Common myeloid progenitor, CD34-positive (primary cell): ENCODE data around the gene PHACTR1.

Experiments used
- CTCF ChIA-PET: fragments of 350-600 bp; sonication (Branson Sonifier 250); formaldehyde crosslinking; loops from one replicate; lab custom pipeline; 2021; ENCODE audit warnings: antibody characterized with exemption; lab: Charles Lee
- POLR2A ChIA-PET: fragments of 350-600 bp; sonication (Branson Sonifier 250); formaldehyde crosslinking; loops from one replicate; lab custom pipeline; 2021; ENCODE audit warnings: antibody characterized with exemption; lab: Charles Lee
- DNase-seq, 3 donors: peaks; one replicate each; pipeline versions ENCODE4 v3.0.0 to v3.0.0-alpha.2; 2013
- H3K27ac ChIP-seq, 2 experiments: 1 replicate in 1 of 2; 2 replicates in 1 of 2; pipeline ENCODE4 v1.7.0; 2013; ENCODE audit warnings: inconsistent platforms in 2 of 2, low read length in 2 of 2, mild to moderate bottlenecking in 2 of 2, low read depth in 1 of 2, moderate library complexity in 1 of 2; ENCODE audit not compliant: severe bottlenecking in 2 of 2, insufficient read depth in 1 of 2, poor library complexity in 1 of 2
- H3K27me3 ChIP-seq, 5 experiments: replicated peaks in 2 of 5; 1 replicate in 3 of 5; 2 replicates in 2 of 5; pipeline versions ENCODE4 v1.6.1 to v1.7.0; 2013; ENCODE audit warnings: low read length in 4 of 5, mild to moderate bottlenecking in 2 of 5, moderate library complexity in 2 of 5, inconsistent platforms in 1 of 5; ENCODE audit not compliant: insufficient read depth in 5 of 5, control insufficient read depth in 4 of 5
- H3K36me3 ChIP-seq, 4 experiments: 1 replicate in 2 of 4; 2 replicates in 2 of 4; pipeline versions ENCODE4 v1.6.1 to v1.7.0; 2013; ENCODE audit warnings: low read length in 3 of 4, control low read depth in 1 of 4, mild to moderate bottlenecking in 1 of 4; ENCODE audit not compliant: control insufficient read depth in 4 of 4, insufficient read depth in 4 of 4
- H3K4me1 ChIP-seq, 4 experiments: 1 replicate in 3 of 4; 2 replicates in 1 of 4; pipeline versions ENCODE4 v1.6.1 to v1.7.1; 2013; ENCODE audit warnings: low read length in 3 of 4, mild to moderate bottlenecking in 3 of 4, control low read depth in 1 of 4, inconsistent platforms in 1 of 4, moderate library complexity in 1 of 4; ENCODE audit not compliant: control insufficient read depth in 4 of 4, insufficient read depth in 4 of 4; ENCODE audit errors: control extremely low read depth in 1 of 4
- H3K4me3 ChIP-seq, 7 experiments: 1 replicate in 4 of 7; 2 replicates in 3 of 7; pipeline versions ENCODE4 v1.5.1 to v1.7.0; 2013; ENCODE audit warnings: mild to moderate bottlenecking in 7 of 7, low read length in 6 of 7, moderate library complexity in 6 of 7, inconsistent platforms in 2 of 7, low read depth in 2 of 7, control low read depth in 1 of 7; ENCODE audit not compliant: insufficient read depth in 4 of 7, control insufficient read depth in 1 of 7; ENCODE audit errors: extremely low read depth in 1 of 7
- H3K9me3 ChIP-seq, 5 experiments: 1 replicate in 4 of 5; 2 replicates in 1 of 5; pipeline versions ENCODE4 v1.6.1 to v1.7.1; 2013; ENCODE audit warnings: low read length in 4 of 5, mild to moderate bottlenecking in 2 of 5, inconsistent platforms in 1 of 5, low read depth in 1 of 5, moderate library complexity in 1 of 5; ENCODE audit not compliant: control insufficient read depth in 4 of 5, insufficient read depth in 2 of 5; ENCODE audit errors: control extremely low read depth in 1 of 5
- WGBS: methylation state at CpG from one replicate; pipeline ENCODE4 v1.1.5; 2013; ENCODE audit not compliant: insufficient coverage; 5-methylcytosine and 5-hydroxymethylcytosine counted together

PHACTR1 gene

DNA sequence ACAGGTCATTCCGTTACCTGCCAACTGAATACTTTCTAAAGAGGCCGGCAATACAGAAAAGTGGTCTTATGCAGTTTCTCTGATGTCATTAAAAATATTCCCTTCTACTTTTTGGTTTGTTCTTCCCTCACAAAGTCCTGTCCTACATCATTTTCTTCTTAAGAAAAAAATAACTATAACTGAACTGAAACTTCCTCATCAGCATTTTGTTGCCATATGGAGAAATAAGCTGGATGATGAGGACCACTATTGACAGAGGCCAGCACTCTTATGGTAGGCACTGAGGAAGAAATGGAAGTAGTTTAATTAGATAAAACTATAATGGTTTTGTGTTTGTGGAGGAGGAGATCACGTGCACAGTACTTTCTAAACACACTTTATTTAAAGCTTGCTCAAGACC lies 274.9 kb downstream of the PHACTR1 start:
- no peak overlapping the region for H3K27ac ChIP-seq
- H3K9me3 ChIP-seq = peaks cover 0 to 15% (median 5%) of the 10 kb centered on the region in 5 experiments
- H3K4me1 ChIP-seq = no peaks in the 10 kb centered on the region
- POLR2A ChIA-PET = interaction anchor here (0.7 kb wide), 1 partner anchor 19 kb away, joined by 3 read pairs; no protein-coding TSS in a partner anchor
- no peak for DNase-seq
- H3K27me3 ChIP-seq = no peaks in the 10 kb centered on the region
- CTCF ChIA-PET = no interaction called here
- no peak overlapping the region for H3K4me3 ChIP-seq
- H3K36me3 ChIP-seq = peaks cover 0 to 19% (median 4%) of the 10 kb centered on the region in 4 experiments
- 100% methylated on average over 1 of the region's 3 CpGs for WGBS

DNA sequence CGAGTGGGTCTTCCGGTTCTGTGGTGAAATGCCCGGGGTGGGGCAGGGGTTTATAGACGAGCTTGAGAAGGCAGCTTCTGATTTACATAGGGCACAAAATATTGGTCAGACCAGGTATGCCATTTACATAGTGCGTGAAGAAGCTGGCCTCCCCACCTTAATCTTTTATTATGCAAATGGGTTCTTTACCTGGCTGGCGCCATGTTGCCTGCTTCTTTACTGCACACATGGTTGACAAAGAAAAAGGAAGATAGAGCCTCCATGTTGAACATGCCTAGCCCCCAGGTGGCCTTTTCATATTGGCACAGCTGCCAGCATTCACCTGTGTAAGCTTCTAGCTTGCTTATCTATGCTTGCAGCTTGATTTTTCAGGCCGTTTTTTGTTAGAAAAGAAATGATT lies 276.2 kb downstream of the PHACTR1 start:
- no peak overlapping the region for H3K27ac ChIP-seq
- 100% methylated on average over 5 of the region's 7 CpGs for WGBS
- H3K4me3 ChIP-seq = no peak overlapping the region
- H3K9me3 ChIP-seq = peaks cover 0 to 15% (median 5%) of the 10 kb centered on the region in 5 experiments
- DNase-seq = no peak
- H3K4me1 ChIP-seq = no peaks in the 10 kb centered on the region
- H3K36me3 ChIP-seq = peaks cover 0 to 13% (median 4%) of the 10 kb centered on the region in 4 experiments
- ChIA-PET POLR2A (no interaction called here), CTCF (interaction anchor here (1.0 to 1.2 kb wide), 2 partner anchors 9 to 14 kb away, joined by 3 to 4 read pairs; no protein-coding TSS in a partner anchor)
- no peaks in the 10 kb centered on the region for H3K27me3 ChIP-seq

DNA sequence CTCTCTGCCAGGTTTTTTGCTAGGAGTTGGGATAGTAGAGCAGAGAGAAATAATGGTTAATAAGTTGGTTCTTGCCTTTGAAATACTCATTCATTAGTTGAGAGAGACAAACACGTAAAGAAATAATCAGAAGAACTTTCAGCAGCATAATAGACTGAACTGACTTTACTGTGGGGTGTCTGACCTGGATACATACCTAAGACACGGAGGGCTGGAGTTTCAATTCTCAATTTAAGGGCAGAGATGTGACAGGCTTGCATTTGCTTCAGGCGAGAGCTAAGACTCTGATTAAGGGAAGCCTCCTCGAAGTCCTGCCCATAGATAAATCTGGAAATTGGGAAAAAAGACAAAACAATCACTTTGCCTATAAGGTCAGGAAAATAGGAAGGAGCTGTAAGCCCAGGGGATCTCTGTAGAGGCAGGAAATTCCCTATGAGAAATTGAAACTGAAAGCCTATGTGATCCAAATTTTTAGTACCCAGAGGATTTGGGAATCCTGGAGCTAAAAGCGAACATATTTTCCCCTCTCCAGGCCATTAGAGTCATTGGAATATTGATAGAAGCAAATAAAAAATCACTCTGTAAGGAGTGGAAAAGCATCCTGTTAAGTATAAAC lies 276.8 kb downstream of the PHACTR1 start:
- Histone ChIP-seq H3K4me3 (peak overlapping the region in 1 of 7 experiments; percentile 39), H3K27me3 (no peaks in the 10 kb centered on the region), H3K9me3 (peaks cover 0 to 15% (median 5%) of the 10 kb centered on the region in 5 experiments), H3K4me1 (no peaks in the 10 kb centered on the region), H3K36me3 (peaks cover 0 to 16% (median 4%) of the 10 kb centered on the region in 4 experiments), H3K27ac (no peak overlapping the region)
- no peak for DNase-seq
- 87% methylated on average over 3 of the region's 5 CpGs for WGBS
- POLR2A ChIA-PET = interaction anchor here (1.0 kb wide), 1 partner anchor 16 kb away, joined by 4 read pairs; no protein-coding TSS in a partner anchor
- CTCF ChIA-PET = interaction anchor here (1.0 to 1.2 kb wide), 2 partner anchors 9 to 13 kb away, joined by 3 to 4 read pairs; no protein-coding TSS in a partner anchor

DNA sequence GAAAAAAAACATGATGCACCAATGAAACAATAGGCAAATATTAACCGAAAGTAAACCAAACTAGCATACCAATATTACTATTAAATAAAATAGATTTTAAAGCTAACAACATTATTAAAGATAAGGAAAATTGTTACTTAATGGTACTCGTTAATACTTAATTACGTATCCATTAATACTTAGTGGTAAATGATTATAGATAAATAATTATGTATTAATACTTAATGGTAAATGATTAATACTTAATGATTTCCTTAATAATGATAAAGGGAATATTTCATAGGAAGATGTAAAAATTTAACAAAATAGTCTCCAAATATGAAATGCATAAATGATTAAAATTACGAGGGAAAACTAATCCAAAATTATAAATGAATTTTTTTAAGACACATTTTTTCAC lies 278.9 kb downstream of the PHACTR1 start:
- Histone ChIP-seq H3K36me3 (peaks cover 0 to 13% (median 3%) of the 10 kb centered on the region in 4 experiments), H3K27me3 (no peaks in the 10 kb centered on the region), H3K9me3 (peaks cover 0 to 11% (median 5%) of the 10 kb centered on the region in 5 experiments), H3K27ac (no peak overlapping the region), H3K4me1 (no peaks in the 10 kb centered on the region), H3K4me3 (no peak overlapping the region)
- ChIA-PET POLR2A (interaction anchor here (0.6 kb wide), 1 partner anchor 1814 kb away, joined by 3 read pairs; no protein-coding TSS in a partner anchor), CTCF (interaction anchor here (0.9 kb wide), 1 partner anchor 25 kb away, joined by 3 read pairs; no protein-coding TSS in a partner anchor)
- DNase-seq = no peak
- WGBS = no CpG with 5 or more reads among the region's 4 CpGs

DNA sequence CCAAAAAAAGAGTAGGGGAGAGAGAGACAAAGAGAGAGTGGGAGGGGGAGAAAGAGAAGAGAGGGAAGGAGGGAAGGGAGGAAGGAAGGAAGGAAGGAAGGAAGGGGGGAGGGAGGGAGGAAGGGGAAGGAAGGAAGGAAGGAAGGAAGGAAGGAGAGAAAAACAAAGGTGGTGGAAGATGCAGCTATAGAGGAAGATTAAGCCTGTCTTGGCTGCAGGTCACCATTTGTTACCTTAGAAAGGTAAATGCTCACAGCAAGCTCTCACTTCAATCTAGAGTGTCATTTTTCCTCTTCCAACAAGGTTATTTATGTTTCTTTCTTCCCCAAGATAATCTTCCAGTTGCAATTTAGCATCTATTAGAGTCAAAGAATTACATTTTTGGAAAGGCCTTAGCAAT lies 284.0 kb downstream of the PHACTR1 start:
- ChIA-PET CTCF (interaction anchor here (0.7 to 1.3 kb wide), 4 partner anchors 10 to 43 kb away, joined by 3 to 4 read pairs (median 3); no protein-coding TSS in a partner anchor), POLR2A (no interaction called here)
- DNase-seq = peak in 2 of 3 donors; percentile 17 to 31
- H3K36me3 ChIP-seq = peaks cover 0 to 4% (median 1%) of the 10 kb centered on the region in 4 experiments
- H3K27me3 ChIP-seq = no peaks in the 10 kb centered on the region
- no peak overlapping the region for H3K27ac ChIP-seq
- no peaks in the 10 kb centered on the region for H3K9me3 ChIP-seq
- H3K4me1 ChIP-seq = peaks cover 0 to 19% (median 6%) of the 10 kb centered on the region in 4 experiments
- H3K4me3 ChIP-seq = no peak overlapping the region

DNA sequence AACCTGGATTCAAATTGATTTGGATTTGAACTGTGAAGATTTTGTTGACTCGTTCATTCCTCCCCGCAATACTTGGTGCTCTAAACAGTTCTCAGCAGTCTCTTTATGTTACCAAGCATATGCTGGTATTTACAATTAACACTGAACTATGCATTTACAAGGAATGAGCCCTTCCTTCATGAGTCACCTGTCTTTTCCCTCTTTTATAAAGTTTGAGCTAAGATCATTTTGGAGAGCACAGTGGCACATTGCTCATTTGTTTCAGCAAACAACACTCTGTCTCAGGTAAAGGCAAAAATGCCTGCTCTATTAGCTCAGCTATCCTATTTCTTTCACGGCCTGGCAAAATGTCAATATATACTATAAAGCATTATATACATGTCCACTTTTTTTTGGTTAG lies 285.4 kb downstream of the PHACTR1 start:
- peaks cover 0 to 11% (median 1%) of the 10 kb centered on the region in 4 experiments for H3K36me3 ChIP-seq
- H3K27me3 ChIP-seq = no peaks in the 10 kb centered on the region
- H3K4me1 ChIP-seq = peaks cover 0 to 31% (median 9%) of the 10 kb centered on the region in 4 experiments
- H3K4me3 ChIP-seq = no peak overlapping the region
- H3K9me3 ChIP-seq = no peaks in the 10 kb centered on the region
- H3K27ac ChIP-seq = no peak overlapping the region
- WGBS = 100% methylated on average over 1 of the region's 3 CpGs
- CTCF ChIA-PET = no interaction called here
- POLR2A ChIA-PET = no interaction called here
- no peak for DNase-seq

DNA sequence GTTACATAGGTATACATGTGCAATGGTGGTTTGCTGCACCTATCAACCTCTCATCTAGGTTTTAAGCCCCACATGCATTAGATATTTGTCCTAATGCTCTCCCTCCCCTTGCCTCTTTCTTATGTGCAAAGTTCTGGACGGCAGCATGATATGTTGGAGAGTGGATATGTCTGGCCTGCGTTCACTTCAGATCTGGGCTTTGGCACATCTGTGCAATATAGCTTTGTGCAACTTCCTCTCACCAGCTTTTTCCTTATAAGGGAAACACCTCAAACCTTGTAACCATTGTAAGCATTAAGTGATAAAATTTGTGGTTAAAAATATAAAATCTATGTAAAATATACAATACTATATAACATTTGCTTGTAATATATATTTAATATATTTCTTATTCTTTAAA lies 288.0 kb downstream of the PHACTR1 start:
- Histone ChIP-seq H3K27ac (no peak overlapping the region), H3K4me3 (peak overlapping the region in 1 of 7 experiments; percentile 30), H3K4me1 (peaks cover 0 to 41% (median 19%) of the 10 kb centered on the region in 4 experiments), H3K27me3 (no peaks in the 10 kb centered on the region), H3K9me3 (no peaks in the 10 kb centered on the region), H3K36me3 (peaks cover 0 to 8% (median 1%) of the 10 kb centered on the region in 4 experiments)
- WGBS = no CpG with 5 or more reads among the region's 2 CpGs
- POLR2A ChIA-PET = no interaction called here
- peak in 2 of 3 donors; percentile 69 to 78 for DNase-seq
- CTCF ChIA-PET = interaction anchor here (1.0 to 1.8 kb wide), 4 partner anchors 11 to 93 kb away, joined by 3 to 7 read pairs (median 4); no protein-coding TSS in a partner anchor
